COLO829 (cell line): ENCODE results near the gene SEMA5A.

Source experiments
- DNase-seq: peaks from one replicate; pipeline ENCODE4 v3.0.0; 2012; ENCODE audit warnings: low spot score

Gene SEMA5A

DNA sequence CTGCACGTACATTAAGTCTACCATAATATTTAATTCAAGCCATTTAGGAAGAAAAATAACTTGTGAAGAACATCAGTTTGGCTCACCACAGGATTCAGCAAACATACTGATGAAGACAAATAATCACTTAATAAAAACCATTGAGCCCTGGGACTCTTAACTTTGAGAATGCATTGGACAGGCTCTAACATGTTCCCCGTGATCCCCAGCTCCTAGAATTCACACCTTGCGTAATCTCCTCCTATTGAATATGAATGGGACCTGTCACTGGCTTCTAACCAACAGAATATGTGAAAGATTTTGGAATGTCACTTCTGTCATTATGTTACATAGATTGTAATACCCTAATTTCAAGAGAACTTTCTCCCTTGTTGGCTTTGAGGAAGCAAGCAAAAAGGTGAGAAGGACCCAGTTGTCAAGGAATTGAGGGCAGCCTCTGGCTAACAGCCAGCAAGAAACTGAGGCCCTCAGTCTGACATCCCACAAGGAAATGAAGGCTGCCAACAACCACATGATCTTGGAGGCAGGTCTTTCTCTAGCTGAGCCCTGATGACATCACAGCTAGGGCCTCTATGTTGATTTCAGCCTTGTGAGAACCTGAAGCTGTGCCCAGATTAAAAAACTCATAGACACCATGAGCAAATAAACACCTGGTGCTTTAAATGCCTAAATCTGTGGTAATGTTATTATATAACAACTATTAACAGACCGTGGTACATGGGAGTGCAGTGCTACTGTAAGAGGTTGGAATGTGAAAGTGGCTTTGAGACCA lies 433.2 kb downstream of the SEMA5A start:
- DNase-seq: no peak

DNA sequence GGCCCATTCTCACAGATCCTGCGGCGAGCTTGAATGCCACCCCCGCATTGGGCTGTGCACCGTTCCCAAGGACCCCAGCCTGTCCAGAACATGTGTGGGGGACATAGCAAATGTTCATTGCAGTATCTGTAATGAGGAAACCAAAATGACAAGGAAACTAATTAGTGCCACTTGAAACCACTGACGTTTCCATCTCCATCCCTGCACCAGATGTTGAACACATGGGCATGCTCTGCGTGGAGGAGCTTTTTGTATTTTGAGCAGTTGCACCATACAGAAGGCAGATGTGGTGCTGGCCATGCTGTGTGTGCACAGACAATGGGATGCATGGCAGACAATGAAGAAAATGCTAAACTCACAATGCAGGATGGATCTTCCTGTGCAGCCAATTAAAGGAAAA lies 437.7 kb downstream of the SEMA5A start:
- no peak for DNase-seq

GRCh38 chr5:9105851-9106250 lies 440.0 kb downstream of the SEMA5A start:
- no peak for DNase-seq

- DNase-seq: no peak
Observed at GRCh38 chr5:9104571-9105339, 441.1 kb downstream of the SEMA5A start.

DNA sequence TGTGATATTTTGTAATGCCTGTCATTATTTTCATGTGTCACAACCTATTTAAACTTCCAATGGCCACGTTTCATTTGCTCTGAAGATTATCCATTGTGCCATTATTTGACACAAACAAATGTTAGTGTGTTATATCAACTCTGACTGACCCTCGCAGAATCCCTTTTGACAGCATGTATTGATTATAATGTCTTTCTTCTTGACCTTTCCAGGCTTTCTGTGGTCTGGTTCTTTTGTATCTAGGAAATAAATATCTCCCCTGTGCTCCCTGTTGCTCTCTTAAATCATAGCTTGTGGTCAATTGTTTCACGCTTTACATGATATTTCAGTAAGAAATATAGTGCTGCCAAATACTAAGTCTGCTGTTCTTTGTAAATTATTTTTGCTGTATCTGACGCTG lies 442.6 kb downstream of the SEMA5A start:
- no peak for DNase-seq

- no peak for DNase-seq
Observed at GRCh38 chr5:9099689-9100088, 446.2 kb downstream of the SEMA5A start.

DNA sequence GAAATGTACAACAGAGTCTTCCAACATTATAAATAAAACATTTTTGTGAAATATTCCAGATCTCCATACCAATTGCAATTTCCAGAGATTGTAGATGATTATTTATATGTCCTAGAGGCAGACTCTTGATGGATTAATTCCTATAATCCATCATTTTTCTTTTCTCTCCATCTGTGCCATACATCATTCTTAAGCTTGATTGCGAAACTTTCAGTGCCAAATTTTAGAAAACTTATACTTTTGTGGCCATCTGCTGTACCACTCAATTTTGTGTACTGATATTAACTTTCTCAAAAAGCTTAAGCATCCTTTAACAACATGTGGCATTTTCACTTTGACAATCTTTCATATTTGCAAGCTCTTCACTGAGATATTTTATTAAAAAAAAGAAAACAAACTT lies 446.9 kb downstream of the SEMA5A start:
- no peak for DNase-seq

- DNase-seq: no peak
Observed at GRCh38 chr5:9094582-9094981, 451.3 kb downstream of the SEMA5A start.

- no peak for DNase-seq
Observed at GRCh38 chr5:9091896-9092662, 453.8 kb downstream of the SEMA5A start.

DNA sequence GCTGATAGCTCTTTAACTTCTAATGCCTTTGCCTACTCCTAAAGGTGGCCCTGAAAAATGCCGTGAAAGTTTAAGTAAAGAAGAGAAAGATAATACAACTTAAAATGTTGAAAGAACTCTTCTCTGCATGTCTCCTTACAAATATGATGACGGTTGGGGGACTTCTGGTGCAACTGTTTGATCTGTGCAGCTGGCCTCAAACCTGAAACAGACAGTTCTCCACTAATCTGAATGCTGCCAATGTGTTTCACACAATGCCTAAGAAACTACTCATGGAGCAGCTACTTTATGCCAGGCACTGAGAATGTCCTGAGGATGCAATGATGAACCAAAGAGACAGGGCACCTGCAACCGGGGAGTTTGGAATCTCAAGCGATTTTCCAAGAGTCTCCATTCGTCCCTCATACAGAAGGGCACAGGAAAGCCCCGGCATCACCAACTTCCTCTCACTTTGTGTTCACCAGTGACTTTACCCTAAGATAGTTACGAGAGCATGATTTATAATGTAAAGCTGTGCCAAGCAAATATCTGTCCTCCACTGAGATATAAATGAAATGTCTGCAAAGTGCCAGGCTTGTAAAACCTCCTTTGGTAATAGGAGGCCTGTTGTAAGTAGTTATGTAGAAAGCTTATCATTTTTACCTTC lies 455.4 kb downstream of the SEMA5A start:
- DNase-seq: no peak

- no peak for DNase-seq
Observed at GRCh38 chr5:9089893-9090292, 456.0 kb downstream of the SEMA5A start.

DNA sequence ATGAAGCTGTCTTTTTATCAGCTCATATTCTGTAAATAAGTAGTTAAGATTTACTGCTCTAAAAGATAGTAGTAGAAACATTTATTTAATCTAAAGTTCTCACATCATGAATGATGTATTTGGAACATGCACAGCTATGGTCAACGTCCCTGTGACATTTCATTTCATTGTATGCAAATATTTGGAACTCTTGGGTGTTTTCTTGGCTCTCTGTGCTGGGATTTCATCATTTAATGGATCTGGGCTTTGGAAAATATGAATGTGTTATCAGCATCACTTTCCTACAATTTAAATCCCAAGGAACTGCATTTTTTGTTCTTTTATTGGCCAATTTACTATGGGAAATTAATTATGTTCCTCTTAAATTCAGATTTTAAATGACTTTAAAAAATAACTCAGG lies 462.9 kb downstream of the SEMA5A start:
- DNase-seq: no peak

DNA sequence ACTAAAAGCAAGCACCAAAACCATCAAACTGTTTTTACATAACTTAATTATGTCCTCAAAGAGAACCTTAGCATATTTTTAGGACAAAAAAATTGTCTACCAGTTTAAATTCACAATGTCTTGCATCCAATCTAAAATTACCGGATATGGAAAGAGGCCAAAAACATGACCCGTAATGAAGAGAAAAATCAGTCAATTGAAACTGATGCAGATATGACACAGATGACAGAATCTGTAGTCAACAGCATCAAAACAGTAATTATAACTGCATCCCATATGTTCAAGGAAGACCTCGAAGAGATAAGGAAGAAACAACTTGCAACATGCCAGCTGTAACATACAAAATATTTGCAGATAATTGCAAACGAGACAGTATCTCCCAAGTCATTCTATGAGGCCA lies 473.2 kb downstream of the SEMA5A start:
- DNase-seq: no peak

DNA sequence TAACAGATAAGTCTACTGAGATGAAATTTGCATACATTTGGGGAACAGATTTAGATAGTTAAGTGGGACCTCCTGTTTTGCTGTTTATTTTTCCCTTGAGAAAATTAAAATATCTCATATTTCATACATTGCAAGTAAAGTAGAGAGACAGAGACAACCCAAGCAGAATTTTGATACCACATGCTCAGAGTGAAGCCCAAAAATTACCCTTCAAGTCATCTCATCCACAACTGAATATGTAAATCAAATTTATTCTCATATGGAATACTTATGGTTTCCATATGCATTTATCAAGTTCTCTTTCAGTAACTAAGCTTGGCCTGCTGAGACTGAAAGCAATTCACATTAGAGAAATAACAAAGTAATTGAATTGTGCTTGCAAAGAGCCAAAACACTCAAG lies 474.4 kb downstream of the SEMA5A start:
- no peak for DNase-seq

- DNase-seq: no peak
Observed at GRCh38 chr5:9071074-9071473, 474.8 kb downstream of the SEMA5A start.

DNA sequence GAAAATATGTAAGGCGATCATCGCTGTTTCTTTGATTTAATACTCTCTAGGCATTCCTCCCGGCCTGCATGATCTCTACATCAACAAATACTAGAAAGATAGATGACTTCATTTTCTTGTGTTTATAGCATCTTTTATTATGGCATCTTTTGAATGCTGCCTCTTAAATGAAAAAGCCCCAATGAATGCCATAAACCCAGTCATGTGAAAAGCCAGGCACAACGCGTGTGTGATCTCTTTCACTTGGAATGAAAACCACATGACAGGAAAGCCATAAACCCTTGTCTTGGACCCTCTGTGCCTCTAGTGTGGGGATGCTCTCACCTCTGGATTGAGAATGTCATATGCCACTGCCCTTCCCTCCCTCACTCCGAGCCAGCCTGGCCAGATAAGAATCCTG lies 476.2 kb downstream of the SEMA5A start:
- no peak for DNase-seq

GRCh38 chr5:9067154-9067553 lies 478.7 kb downstream of the SEMA5A start:
- no peak for DNase-seq

DNA sequence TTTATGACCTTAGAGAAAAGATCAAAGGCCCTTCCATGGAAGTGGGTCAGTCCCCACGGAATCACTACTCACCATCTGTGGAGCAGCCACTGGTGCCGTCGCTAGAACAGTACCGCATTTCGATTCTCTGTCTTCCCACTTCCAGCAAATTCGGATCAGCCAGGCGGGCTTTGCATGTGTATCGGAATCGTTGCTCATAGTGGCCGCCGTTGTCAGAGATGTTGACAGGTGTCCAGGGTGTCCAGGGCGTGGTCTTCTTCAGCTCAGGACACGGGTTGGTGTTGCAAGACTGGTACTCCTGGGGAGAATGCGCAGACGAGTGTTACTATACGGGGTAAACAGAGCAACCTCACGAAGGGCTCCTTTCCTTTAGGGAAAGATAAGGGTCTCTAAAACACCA lies 479.5 kb downstream of the SEMA5A start:
- DNase-seq: no peak

- DNase-seq: no peak
Observed at GRCh38 chr5:9063615-9064245, 482.1 kb downstream of the SEMA5A start.

GRCh38 chr5:9062873-9063272 lies 483.0 kb downstream of the SEMA5A start:
- DNase-seq: no peak

DNA sequence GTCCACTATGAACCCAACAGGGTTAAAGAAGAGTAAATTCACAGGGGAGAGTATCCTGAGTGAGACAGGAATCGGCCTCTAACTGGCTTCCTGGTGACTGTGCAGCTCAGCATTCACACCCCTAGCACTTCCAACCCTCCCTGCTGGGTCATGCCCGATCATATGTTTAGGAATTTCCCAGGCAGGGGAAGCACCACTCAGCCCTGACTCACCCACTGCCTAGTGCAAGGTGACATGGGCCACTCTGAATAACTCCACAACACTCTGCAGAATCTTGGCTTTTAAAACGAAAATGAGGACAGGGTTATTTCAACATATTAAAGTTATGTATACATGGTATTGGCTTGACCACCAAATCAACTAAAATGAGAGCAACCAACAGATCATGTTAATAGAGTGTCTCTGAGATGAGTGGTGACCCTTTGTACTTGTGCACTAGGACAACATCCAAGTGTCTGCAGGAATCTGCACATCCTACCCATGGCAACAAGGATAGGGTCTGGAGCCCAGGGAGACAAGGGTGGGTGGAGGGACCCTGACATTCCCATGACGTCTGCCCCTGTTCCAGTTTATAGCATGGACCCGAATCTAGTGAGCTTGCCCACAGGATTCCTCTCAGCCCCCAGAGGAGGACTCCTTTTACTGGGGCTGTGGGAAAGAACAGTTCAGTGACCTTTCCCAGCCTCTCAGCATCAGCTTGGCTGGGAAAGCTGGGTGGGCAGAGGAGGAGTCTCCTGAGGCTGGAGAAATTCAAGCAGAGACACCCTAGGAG lies 485.8 kb downstream of the SEMA5A start:
- DNase-seq: peak; percentile 23
